Measurements from ENCODE around the gene CYP11A1.

Gene CYP11A1

GRCh38 chr15:74295800-74296199 is 71.6 kb downstream of the CYP11A1 start:
- DNase-seq, result no peak

- no peak for DNase-seq
Measured at GRCh38 chr15:74294010-74294409, 73.4 kb downstream of the CYP11A1 start.

- DNase-seq, result no peak
Measured at GRCh38 chr15:74293021-74293810, 74.2 kb downstream of the CYP11A1 start.

GRCh38 chr15:74291101-74292071 is 76.1 kb downstream of the CYP11A1 start:
- DNase-seq, result no peak

- DNase-seq, result no peak
Measured at GRCh38 chr15:74290645-74291044, 76.8 kb downstream of the CYP11A1 start.

GRCh38 chr15:74289671-74290070 is 77.8 kb downstream of the CYP11A1 start:
- DNase-seq, result no peak
